A673 (cell line): ENCODE results near the gene TBC1D22A.

Experiments used
- CTCF ChIP-seq: fragments of 300-800, 200-600 bp; sonication (generic); conservative IDR thresholded peaks from 2 replicates; pipeline ENCODE4 v1.5.1; 2017; ENCODE audit warnings: low read depth, mild to moderate bottlenecking, antibody characterized with exemption, low read length, moderate library complexity, mixed read lengths
- EZH2 ChIP-seq: fragments of 200-600 bp; sonication (generic); IDR thresholded peaks from 2 replicates; pipeline ENCODE4 v1.6.1; 2017; ENCODE audit warnings: borderline replicate concordance, low read depth, mild to moderate bottlenecking, mixed read lengths, antibody characterized with exemption, low read length; ENCODE audit not compliant: poor library complexity, severe bottlenecking

GRCh38 chr22:46834021-46834737 lies 71.7 kb downstream of the TBC1D22A start:
- TF ChIP-seq CTCF (no peak), EZH2 (no peak)
